ENCODE results near the gene COL26A1. TPM values are rescaled to one million over a fixed set of nuclear protein-coding genes. Genes with fewer than 3 reads are reported as not detected.

COL26A1 gene
- total and polyA plus RNA-seq, 2 experiments from 2014 or later = 11.6 to 19.1 TPM

- TF ChIP-seq EZH2phosphoT487 (IDR thresholded peaks at IDR 0.05; ENCODE audit: low read depth, severe bottlenecking, unreplicated experiment) = no peak
- TF ChIP-seq, protein P1, sequence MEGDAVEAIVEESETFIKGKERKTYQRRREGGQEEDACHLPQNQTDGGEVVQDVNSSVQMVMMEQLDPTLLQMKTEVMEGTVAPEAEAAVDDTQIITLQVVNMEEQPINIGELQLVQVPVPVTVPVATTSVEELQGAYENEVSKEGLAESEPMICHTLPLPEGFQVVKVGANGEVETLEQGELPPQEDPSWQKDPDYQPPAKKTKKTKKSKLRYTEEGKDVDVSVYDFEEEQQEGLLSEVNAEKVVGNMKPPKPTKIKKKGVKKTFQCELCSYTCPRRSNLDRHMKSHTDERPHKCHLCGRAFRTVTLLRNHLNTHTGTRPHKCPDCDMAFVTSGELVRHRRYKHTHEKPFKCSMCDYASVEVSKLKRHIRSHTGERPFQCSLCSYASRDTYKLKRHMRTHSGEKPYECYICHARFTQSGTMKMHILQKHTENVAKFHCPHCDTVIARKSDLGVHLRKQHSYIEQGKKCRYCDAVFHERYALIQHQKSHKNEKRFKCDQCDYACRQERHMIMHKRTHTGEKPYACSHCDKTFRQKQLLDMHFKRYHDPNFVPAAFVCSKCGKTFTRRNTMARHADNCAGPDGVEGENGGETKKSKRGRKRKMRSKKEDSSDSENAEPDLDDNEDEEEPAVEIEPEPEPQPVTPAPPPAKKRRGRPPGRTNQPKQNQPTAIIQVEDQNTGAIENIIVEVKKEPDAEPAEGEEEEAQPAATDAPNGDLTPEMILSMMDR (IDR thresholded peaks at IDR 0.05; ENCODE audit: poor library complexity) = no peak
- TF ChIP-seq EZH2 (IDR thresholded peaks at IDR 0.05; ENCODE audit: borderline replicate concordance) = no peak
- 78% methylated on average over 6 of the region's 6 CpGs for WGBS (ENCODE audit: low lambda C conversion rate, missing lambda C conversion rate)
- Histone ChIP-seq H3K4me2 (no peak overlapping the region), H2AFZ (no peak overlapping the region), H3K36me3 (replicated peaks; ENCODE audit: insufficient read depth, low read depth) (no peaks in the 10 kb centered on the region), H4K20me1 (ENCODE audit: insufficient read depth, poor library complexity, severe bottlenecking) (no peaks in the 10 kb centered on the region), H3K9me3 (ENCODE audit: low read depth) (no peaks in the 10 kb centered on the region), H3K4me1 (ENCODE audit: insufficient read depth) (no peaks in the 10 kb centered on the region), H3K9me2 (replicated peaks; ENCODE audit: insufficient read depth) (no peaks in the 10 kb centered on the region), H3K4me3 (no peak overlapping the region), H3K27me3 (no peaks in the 10 kb centered on the region), H3K27ac (no peak overlapping the region), H3K79me2 (no peaks in the 10 kb centered on the region)
- DNase-seq (ENCODE audit: low spot score) = no peak
Measured at GRCh38 chr7:101536232-101536631, 173.6 kb downstream of the COL26A1 start.

- TF ChIP-seq EZH2 (IDR thresholded peaks at IDR 0.05; ENCODE audit: borderline replicate concordance) = no peak
- TF ChIP-seq, protein P1 (IDR thresholded peaks at IDR 0.05; ENCODE audit: poor library complexity) = no peak
- no peak for TF ChIP-seq EZH2phosphoT487 (IDR thresholded peaks at IDR 0.05; ENCODE audit: low read depth, severe bottlenecking, unreplicated experiment)
Measured at GRCh38 chr7:101536668-101537067, 174.0 kb downstream of the COL26A1 start.

DNA sequence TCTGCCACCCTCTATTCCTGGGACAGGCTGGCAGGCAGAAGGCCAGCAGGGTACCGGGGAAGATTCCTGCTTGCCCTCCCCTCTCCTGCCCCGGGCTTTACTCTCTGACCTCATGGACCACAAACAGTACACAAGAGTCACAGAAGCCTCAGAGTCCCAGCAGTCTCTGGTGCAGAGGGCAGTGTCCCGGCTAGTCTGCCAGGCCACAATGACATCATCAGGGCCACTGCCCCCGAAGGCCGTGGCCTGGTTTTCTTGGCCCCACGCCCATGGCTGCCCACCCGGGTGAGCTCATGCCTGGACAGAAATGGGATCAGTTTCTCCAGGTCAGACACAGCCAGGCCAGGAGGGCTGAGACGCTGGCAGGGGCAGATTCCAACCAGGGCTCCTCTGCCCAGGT lies 174.5 kb downstream of the COL26A1 start:
- H2AFZ ChIP-seq = no peak overlapping the region
- H4K20me1 ChIP-seq (ENCODE audit: insufficient read depth, poor library complexity, severe bottlenecking) = no peaks in the 10 kb centered on the region
- no peaks in the 10 kb centered on the region for H3K27me3 ChIP-seq
- H3K36me3 ChIP-seq (replicated peaks; ENCODE audit: insufficient read depth, low read depth) = no peaks in the 10 kb centered on the region
- no peaks in the 10 kb centered on the region for H3K9me3 ChIP-seq (ENCODE audit: low read depth)
- no peaks in the 10 kb centered on the region for H3K79me2 ChIP-seq
- no peak overlapping the region for H3K27ac ChIP-seq
- no peak overlapping the region for H3K4me2 ChIP-seq
- no peak for DNase-seq (ENCODE audit: low spot score)
- no peak overlapping the region for H3K4me3 ChIP-seq
- TF ChIP-seq, protein P1 (IDR thresholded peaks at IDR 0.05; ENCODE audit: poor library complexity) = no peak
- TF ChIP-seq EZH2 (IDR thresholded peaks at IDR 0.05; ENCODE audit: borderline replicate concordance) (no peak), EZH2phosphoT487 (IDR thresholded peaks at IDR 0.05; ENCODE audit: low read depth, severe bottlenecking, unreplicated experiment) (no peak)
- H3K4me1 ChIP-seq (ENCODE audit: insufficient read depth) = no peaks in the 10 kb centered on the region
- 77% methylated on average over 8 of the region's 8 CpGs for WGBS (ENCODE audit: low lambda C conversion rate, missing lambda C conversion rate)
- H3K9me2 ChIP-seq (replicated peaks; ENCODE audit: insufficient read depth) = no peaks in the 10 kb centered on the region

More at GRCh38 chr7:101536668-101537067, 174.0 kb downstream of the COL26A1 start:
- Histone ChIP-seq H3K36me3 (replicated peaks; ENCODE audit: insufficient read depth, low read depth) (no peaks in the 10 kb centered on the region), H3K4me2 (no peak overlapping the region), H3K9me3 (ENCODE audit: low read depth) (no peaks in the 10 kb centered on the region), H3K9me2 (replicated peaks; ENCODE audit: insufficient read depth) (no peaks in the 10 kb centered on the region), H3K27me3 (no peaks in the 10 kb centered on the region), H4K20me1 (ENCODE audit: insufficient read depth, poor library complexity, severe bottlenecking) (no peaks in the 10 kb centered on the region), H3K4me3 (no peak overlapping the region), H3K79me2 (no peaks in the 10 kb centered on the region), H2AFZ (no peak overlapping the region), H3K4me1 (ENCODE audit: insufficient read depth) (no peaks in the 10 kb centered on the region), H3K27ac (no peak overlapping the region)
- no peak for DNase-seq (ENCODE audit: low spot score)
- WGBS (ENCODE audit: low lambda C conversion rate, missing lambda C conversion rate) = 92% methylated on average over 4 of the region's 4 CpGs
